OCI-LY3 (cell line): ENCODE data around the gene WNT7B.

Experiments used
- H2AFZ ChIP-seq: fragments of 200-600, 300-600 bp; shearing (Covaris generic); 2 replicates; pipeline ENCODE4 v1.6.0; 2014; ENCODE audit warnings: antibody characterized with exemption, low read depth, low read length
- H3K27ac ChIP-seq: fragments of 200-600, 300-600 bp; sonication (generic); 2 replicates; pipeline ENCODE4 v1.5.1; 2014; ENCODE audit warnings: mild to moderate bottlenecking, low read length, moderate library complexity, mixed read lengths
- H3K27me3 ChIP-seq: fragments of 200-600, 300-600 bp; sonication (generic); 2 replicates; pipeline ENCODE4 v1.6.1; 2014; ENCODE audit warnings: low read depth, low read length, mixed read lengths
- H3K36me3 ChIP-seq: fragments of 200-600, 300-600 bp; sonication (generic); replicated peaks from 2 replicates; pipeline ENCODE3; 2014; ENCODE audit warnings: low read depth, low read length, mixed read lengths
- H3K4me1 ChIP-seq: fragments of 300-600, 200-600 bp; sonication (generic); 2 replicates; pipeline ENCODE4 v1.6.1; 2014; ENCODE audit warnings: low read length, mixed read lengths
- H3K4me2 ChIP-seq: fragments of 200-600, 300-600 bp; sonication (generic); 2 replicates; pipeline ENCODE4 v1.6.1; 2014; ENCODE audit warnings: low read length, mixed read lengths
- H3K4me3 ChIP-seq: fragments of 300-600, 200-600 bp; sonication (generic); 2 replicates; pipeline ENCODE4 v1.5.1; 2014; ENCODE audit warnings: antibody characterized with exemption, mild to moderate bottlenecking, low read length, moderate library complexity
- H3K79me2 ChIP-seq: fragments of 300-600, 200-600 bp; shearing (Covaris generic); 2 replicates; pipeline ENCODE4 v1.6.1; 2014; ENCODE audit warnings: mild to moderate bottlenecking, low read length, mixed read lengths
- H3K9ac ChIP-seq: fragments of 300-600, 200-600 bp; shearing (Covaris generic); 2 replicates; pipeline ENCODE4 v1.6.0; 2014; ENCODE audit warnings: mild to moderate bottlenecking, low read length, moderate library complexity
- H3K9me3 ChIP-seq: fragments of 200-600, 300-600 bp; shearing (Covaris generic); 2 replicates; pipeline ENCODE4 v1.6.1; 2014; ENCODE audit warnings: low read length, mixed read lengths; ENCODE audit not compliant: insufficient read depth
- H4K20me1 ChIP-seq: fragments of 200-600, 300-600 bp; sonication (generic); 2 replicates; pipeline ENCODE4 v1.6.1; 2016; ENCODE audit warnings: low read length, mixed read lengths; ENCODE audit not compliant: insufficient read depth
- EZH2phosphoT487 ChIP-seq: fragments of 200-600 bp; shearing (Covaris generic); IDR thresholded peaks from 2 replicates; pipeline ENCODE4 v1.6.1; 2018; ENCODE audit warnings: antibody characterized with exemption, mixed run types, low read depth
- TF ChIP-seq, protein P1 (sequence below): fragments of 200-600, 300-600 bp; sonication (generic); IDR thresholded peaks from 2 replicates; pipeline ENCODE4 v1.5.1; 2014; ENCODE audit warnings: antibody characterized with exemption, low read length, low read depth

The WNT7B gene

DNA sequence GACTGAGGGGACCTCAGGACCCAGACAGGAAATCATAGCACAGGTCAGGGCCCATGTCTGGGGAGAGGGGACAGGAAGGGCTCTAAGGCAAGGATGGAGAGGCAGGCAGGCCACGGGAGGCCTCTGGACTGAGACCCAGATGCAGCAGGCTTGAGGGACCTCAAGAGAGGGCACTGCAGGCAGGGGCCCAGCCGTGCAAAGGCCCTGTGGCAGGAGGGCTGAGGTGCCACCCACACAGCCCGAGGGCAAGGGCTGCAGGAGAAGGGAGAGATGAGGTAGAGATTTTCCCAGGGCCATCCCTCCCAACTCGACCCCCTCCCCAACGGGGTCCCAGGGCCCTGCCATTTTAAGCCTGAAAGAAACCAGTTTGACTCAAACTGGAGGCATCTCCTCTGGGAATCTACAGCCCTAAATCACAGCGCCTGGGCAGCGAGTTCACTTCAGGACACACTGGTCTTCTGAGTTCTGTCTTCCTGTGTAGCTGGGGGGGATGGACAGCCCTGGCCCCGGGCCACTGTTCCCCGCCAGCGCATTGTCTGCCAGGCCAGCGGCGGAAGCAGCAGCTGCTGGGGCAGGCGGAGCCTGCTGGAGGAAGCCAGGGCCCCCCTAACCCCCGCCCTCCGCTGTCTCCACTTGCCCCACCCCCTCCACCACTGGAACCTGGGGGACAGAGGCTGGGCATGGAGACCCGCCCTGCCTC, 20.3 kb upstream of the WNT7B start:
- Histone ChIP-seq H3K9me3 (no peaks in the 10 kb centered on the region), H4K20me1 (no peaks in the 10 kb centered on the region), H3K4me3 (peak overlapping the region; percentile 59), H3K9ac (peak overlapping the region; percentile 61), H3K4me1 (peaks cover 81% of the 10 kb centered on the region), H3K36me3 (no peaks in the 10 kb centered on the region), H3K4me2 (peak overlapping the region; percentile 78), H3K27ac (peak overlapping the region; percentile 59), H3K27me3 (no peaks in the 10 kb centered on the region), H3K79me2 (no peaks in the 10 kb centered on the region), H2AFZ (peak overlapping the region; percentile 1; the same call in 1 of the 2 replicates)
- TF ChIP-seq, protein P1, sequence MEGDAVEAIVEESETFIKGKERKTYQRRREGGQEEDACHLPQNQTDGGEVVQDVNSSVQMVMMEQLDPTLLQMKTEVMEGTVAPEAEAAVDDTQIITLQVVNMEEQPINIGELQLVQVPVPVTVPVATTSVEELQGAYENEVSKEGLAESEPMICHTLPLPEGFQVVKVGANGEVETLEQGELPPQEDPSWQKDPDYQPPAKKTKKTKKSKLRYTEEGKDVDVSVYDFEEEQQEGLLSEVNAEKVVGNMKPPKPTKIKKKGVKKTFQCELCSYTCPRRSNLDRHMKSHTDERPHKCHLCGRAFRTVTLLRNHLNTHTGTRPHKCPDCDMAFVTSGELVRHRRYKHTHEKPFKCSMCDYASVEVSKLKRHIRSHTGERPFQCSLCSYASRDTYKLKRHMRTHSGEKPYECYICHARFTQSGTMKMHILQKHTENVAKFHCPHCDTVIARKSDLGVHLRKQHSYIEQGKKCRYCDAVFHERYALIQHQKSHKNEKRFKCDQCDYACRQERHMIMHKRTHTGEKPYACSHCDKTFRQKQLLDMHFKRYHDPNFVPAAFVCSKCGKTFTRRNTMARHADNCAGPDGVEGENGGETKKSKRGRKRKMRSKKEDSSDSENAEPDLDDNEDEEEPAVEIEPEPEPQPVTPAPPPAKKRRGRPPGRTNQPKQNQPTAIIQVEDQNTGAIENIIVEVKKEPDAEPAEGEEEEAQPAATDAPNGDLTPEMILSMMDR = no peak
- no peak for TF ChIP-seq EZH2phosphoT487

DNA sequence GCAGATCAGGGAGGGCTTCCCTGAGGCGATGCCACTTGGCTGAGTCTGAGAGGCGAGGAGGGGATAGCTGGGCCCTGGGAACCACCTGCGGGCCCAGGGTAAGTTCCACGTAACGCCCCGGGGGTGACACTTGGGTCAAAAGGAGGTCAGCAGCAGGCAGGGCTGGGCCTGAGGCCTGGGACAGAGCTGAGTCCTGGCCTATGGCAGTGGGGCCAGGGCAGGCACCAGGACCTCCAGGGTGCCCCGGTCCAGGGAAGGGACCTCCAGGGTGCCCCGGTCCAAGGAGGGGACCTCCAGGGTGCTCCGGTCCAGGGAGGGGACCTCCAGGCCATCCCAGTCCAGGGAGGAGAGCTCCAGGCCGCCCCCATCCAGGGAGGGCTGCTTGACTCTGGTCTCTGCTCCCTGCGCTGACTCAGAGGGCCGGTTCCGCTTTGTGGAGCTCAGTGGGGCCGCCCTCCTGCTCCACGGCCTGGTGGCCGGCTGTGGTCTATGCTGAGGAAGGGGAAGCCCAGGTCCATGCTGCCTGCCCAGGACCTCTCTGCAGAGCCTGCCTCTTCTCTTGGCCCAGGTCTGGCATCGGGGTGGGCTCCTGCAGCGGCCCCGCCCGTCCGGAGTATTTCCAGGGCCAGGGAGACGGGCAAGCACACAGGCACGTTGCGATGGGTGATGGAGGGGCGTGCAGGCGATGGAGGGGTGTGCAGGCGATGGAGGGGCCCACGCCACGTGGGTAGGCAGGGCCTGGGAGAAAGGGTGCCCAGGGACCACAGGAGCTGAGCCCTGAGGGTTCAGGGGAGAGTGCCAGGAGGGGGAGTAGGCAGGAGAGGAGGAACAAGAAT, 19.5 kb upstream of the WNT7B start:
- Histone ChIP-seq H3K27ac (peak overlapping the region; percentile 59), H3K9ac (peak overlapping the region; percentile 61), H3K4me1 (peaks cover 74% of the 10 kb centered on the region), H3K4me2 (peak overlapping the region; percentile 78), H3K27me3 (no peaks in the 10 kb centered on the region), H3K4me3 (peak overlapping the region; percentile 59), H3K79me2 (no peaks in the 10 kb centered on the region), H3K36me3 (no peaks in the 10 kb centered on the region), H3K9me3 (no peaks in the 10 kb centered on the region), H4K20me1 (no peaks in the 10 kb centered on the region), H2AFZ (0 out of 2 replicates have a peak overlapping the region, but pooled peaks have one; percentile 17)
- TF ChIP-seq, protein P1 = no peak
- TF ChIP-seq EZH2phosphoT487 = no peak

DNA sequence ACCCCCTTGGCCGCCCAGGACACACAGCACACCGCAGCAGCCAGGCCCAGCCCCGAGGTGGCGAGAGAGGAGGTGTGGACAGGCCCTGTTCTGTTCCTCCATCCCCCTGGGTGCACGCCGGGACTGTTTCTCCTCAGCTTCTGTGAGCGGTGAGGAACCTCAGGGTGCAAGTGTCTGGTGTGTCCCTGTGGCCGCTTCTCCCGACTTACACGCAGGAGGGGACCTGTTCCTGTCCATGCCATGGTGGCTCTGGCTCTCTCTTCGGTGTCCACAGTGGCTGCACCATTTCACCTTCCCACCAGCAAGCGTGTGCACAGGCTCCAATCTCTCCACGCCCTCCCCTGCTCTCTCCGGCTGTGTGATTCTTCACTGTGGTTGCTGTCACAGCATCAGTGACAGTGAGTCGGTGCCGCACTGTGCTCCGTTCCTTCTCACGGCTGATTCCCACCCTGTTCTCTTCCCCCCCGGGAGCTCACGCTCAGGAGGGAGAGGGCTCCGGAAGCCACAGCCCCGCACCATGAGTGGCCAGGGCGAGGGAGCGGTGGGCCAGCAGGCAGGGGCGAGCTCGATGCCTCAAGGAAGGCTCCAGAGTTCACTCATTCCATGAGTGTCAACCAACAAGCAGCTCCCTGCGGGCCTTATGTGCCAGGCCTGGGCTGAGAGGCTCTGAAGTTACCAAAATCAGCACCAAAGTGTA, 18.6 kb upstream of the WNT7B start:
- Histone ChIP-seq H3K4me2 (peak overlapping the region; percentile 78; the same call in 1 of the 2 replicates), H4K20me1 (no peaks in the 10 kb centered on the region), H3K36me3 (no peaks in the 10 kb centered on the region), H3K4me1 (peaks cover 65% of the 10 kb centered on the region), H3K79me2 (no peaks in the 10 kb centered on the region), H3K27me3 (no peaks in the 10 kb centered on the region), H2AFZ (no peak overlapping the region), H3K27ac (peak overlapping the region; percentile 59), H3K9me3 (no peaks in the 10 kb centered on the region), H3K4me3 (no peak overlapping the region; the same call in 1 of the 2 replicates), H3K9ac (peak overlapping the region; percentile 61; the same call in 1 of the 2 replicates)
- no peak for TF ChIP-seq EZH2phosphoT487
- TF ChIP-seq, protein P1 = no peak
